GM21423 (cell line): ENCODE results near the gene RASA3.

Source experiments
- ATAC-seq: cut with Tn5 transposase; IDR thresholded peaks from one replicate; pipeline ENCODE4 v1.9.1; 2021; ENCODE audit warnings: mild to moderate bottlenecking, moderate library complexity; ENCODE audit not compliant: unreplicated experiment

Gene RASA3

GRCh38 chr13:113943821-113944565 is 188.4 kb downstream of the RASA3 start:
- ATAC-seq, result no peak

GRCh38 chr13:113942591-113943103 is 189.8 kb downstream of the RASA3 start:
- ATAC-seq, result no peak

- ATAC-seq, result no peak
These were observed 190.7 kb downstream of the RASA3 start for GRCh38 chr13:113941571-113942191.

GRCh38 chr13:113939944-113940297 is 192.5 kb downstream of the RASA3 start:
- no peak for ATAC-seq

GRCh38 chr13:113939129-113939943 is 193.1 kb downstream of the RASA3 start:
- ATAC-seq, result no peak

GRCh38 chr13:113938716-113939115 is 193.7 kb downstream of the RASA3 start:
- no peak for ATAC-seq

GRCh38 chr13:113938246-113938645 is 194.2 kb downstream of the RASA3 start:
- ATAC-seq, result no peak

GRCh38 chr13:113937527-113938180 is 194.8 kb downstream of the RASA3 start:
- no peak for ATAC-seq

- ATAC-seq, result no peak
These were observed 195.3 kb downstream of the RASA3 start for GRCh38 chr13:113937073-113937472.

- ATAC-seq, result no peak
These were observed 196.1 kb downstream of the RASA3 start for GRCh38 chr13:113936166-113936965.

GRCh38 chr13:113935001-113935844 is 197.2 kb downstream of the RASA3 start:
- ATAC-seq, result no peak

- ATAC-seq, result no peak
These were observed 197.8 kb downstream of the RASA3 start for GRCh38 chr13:113934576-113934975.

- no peak for ATAC-seq
These were observed 198.5 kb downstream of the RASA3 start for GRCh38 chr13:113933901-113934300.

GRCh38 chr13:113931841-113932459 is 200.5 kb downstream of the RASA3 start:
- ATAC-seq, result no peak

GRCh38 chr13:113930671-113931637 is 201.5 kb downstream of the RASA3 start:
- ATAC-seq, result no peak

GRCh38 chr13:113929628-113930615 is 202.5 kb downstream of the RASA3 start:
- ATAC-seq, result no peak
